T-helper 2 cell (primary cell): ENCODE data around the gene PSG2.
"Not testable (repeated sequence)": the region's sequence is repeated elsewhere in the genome, so short reads cannot be mapped to it uniquely, and the experiment has no call there.

Experiments
- DNase-seq, 5 experiments: peaks; one replicate each; pipeline versions ENCODE4 v3.0.0 to v3.0.0-alpha.2; 2012 to 2022

PSG2 gene

GRCh38 chr19:43062418-43062817, 20.1 kb downstream of the PSG2 start:
- DNase-seq, result not testable (repeated sequence)

- not testable (repeated sequence) for DNase-seq
Measured at GRCh38 chr19:43061326-43061725, 21.2 kb downstream of the PSG2 start.

- DNase-seq, result not testable (repeated sequence)
Measured at GRCh38 chr19:43060254-43060653, 22.2 kb downstream of the PSG2 start.

- DNase-seq, result not testable (repeated sequence)
Measured at GRCh38 chr19:43059482-43059881, 23.0 kb downstream of the PSG2 start.

- not testable (repeated sequence) for DNase-seq
Measured at GRCh38 chr19:43058440-43058839, 24.1 kb downstream of the PSG2 start.

GRCh38 chr19:43047966-43048365, 34.5 kb downstream of the PSG2 start:
- DNase-seq, result not testable (repeated sequence)

GRCh38 chr19:43046578-43046977, 35.9 kb downstream of the PSG2 start:
- not testable (repeated sequence) for DNase-seq

GRCh38 chr19:43043492-43044180, 38.9 kb downstream of the PSG2 start:
- not testable (repeated sequence) for DNase-seq

GRCh38 chr19:43031645-43032044, 50.9 kb downstream of the PSG2 start:
- not testable (repeated sequence) for DNase-seq

- DNase-seq, result no peak
Measured at GRCh38 chr19:43028866-43029265, 53.6 kb downstream of the PSG2 start.

- not testable (repeated sequence) for DNase-seq
Measured at GRCh38 chr19:43027985-43028384, 54.5 kb downstream of the PSG2 start.

GRCh38 chr19:43027061-43027460, 55.4 kb downstream of the PSG2 start:
- not testable (repeated sequence) for DNase-seq

- DNase-seq, result not testable (repeated sequence)
Measured at GRCh38 chr19:43026369-43026768, 56.1 kb downstream of the PSG2 start, which contains the start of gene PSG11. TSS of gene PSG11 (minus strand) at chr19:43026469. CDS start at chr19:43026372, 97 bp downstream.

GRCh38 chr19:43022098-43022497, 60.4 kb downstream of the PSG2 start:
- not testable (repeated sequence) for DNase-seq

GRCh38 chr19:43021629-43022028, 60.9 kb downstream of the PSG2 start:
- not testable (repeated sequence) for DNase-seq

GRCh38 chr19:43019588-43019987, 62.9 kb downstream of the PSG2 start:
- DNase-seq, result not testable (repeated sequence)
